ENCODE results near the gene NRIP1.

The NRIP1 gene

GRCh38 chr21:15095326-15095725 lies 30.5 kb upstream of the NRIP1 start:
- H3K79me1 ChIP-seq (replicated peaks; ENCODE audit: low read length, poor library complexity, severe bottlenecking), result no peaks in the 10 kb centered on the region
- no peak for DNase-seq
- no peak overlapping the region for H3K4me3 ChIP-seq (ENCODE audit: insufficient read depth in 1 of 2, low read depth in 1 of 2, low read length in 2 of 2)
- H2BK12ac ChIP-seq (ENCODE audit: low read length in 2 of 2), result no peak overlapping the region
- H2AK5ac ChIP-seq (ENCODE audit: low read length, severe bottlenecking), result no peak overlapping the region
- no peak overlapping the region for H2BK5ac ChIP-seq (ENCODE audit: low read depth, low read length, poor library complexity, severe bottlenecking)
- no peak overlapping the region for H3K4ac ChIP-seq (ENCODE audit: low read depth in 1 of 2, low read length in 2 of 2)
- H2AFZ ChIP-seq (ENCODE audit: low read depth, low read length), result no peak overlapping the region
- no peak overlapping the region for H3K27ac ChIP-seq (ENCODE audit: low read length, poor library complexity, severe bottlenecking)
- no peak overlapping the region for H3K9ac ChIP-seq (ENCODE audit: low read length)
- no peaks in the 10 kb centered on the region for H3K9me3 ChIP-seq (ENCODE audit: control insufficient read depth, low read length)
- H3K36me3 ChIP-seq (ENCODE audit: control insufficient read depth in 1 of 2, insufficient read depth in 2 of 2, low read depth in 1 of 2, low read length in 2 of 2), result no peaks in the 10 kb centered on the region
- H3K27me3 ChIP-seq (ENCODE audit: control insufficient read depth in 1 of 2, insufficient read depth in 1 of 2, low read length in 2 of 2), result no peaks in the 10 kb centered on the region
- H4K91ac ChIP-seq (ENCODE audit: low read length), result no peak overlapping the region
- no peak overlapping the region for H3K4me2 ChIP-seq (ENCODE audit: low read length, poor library complexity, severe bottlenecking)
- WGBS, result 44% methylated on average over 1 of the region's 1 CpG
- no peak overlapping the region for H4K8ac ChIP-seq (ENCODE audit: low read length)
- no peak overlapping the region for H3K23ac ChIP-seq (ENCODE audit: low read length in 2 of 2)
- no peak overlapping the region for H2BK15ac ChIP-seq (ENCODE audit: low read depth, poor library complexity, severe bottlenecking)
- no peak overlapping the region for H3K14ac ChIP-seq (ENCODE audit: low read length in 2 of 2)
- H3K18ac ChIP-seq (ENCODE audit: low read depth in 1 of 2, low read length in 2 of 2), result no peak overlapping the region
- no peaks in the 10 kb centered on the region for H3K4me1 ChIP-seq (ENCODE audit: control insufficient read depth, insufficient read depth, low read depth, low read length)
- no peak overlapping the region for H2BK120ac ChIP-seq (ENCODE audit: low read depth, low read length)

DNA sequence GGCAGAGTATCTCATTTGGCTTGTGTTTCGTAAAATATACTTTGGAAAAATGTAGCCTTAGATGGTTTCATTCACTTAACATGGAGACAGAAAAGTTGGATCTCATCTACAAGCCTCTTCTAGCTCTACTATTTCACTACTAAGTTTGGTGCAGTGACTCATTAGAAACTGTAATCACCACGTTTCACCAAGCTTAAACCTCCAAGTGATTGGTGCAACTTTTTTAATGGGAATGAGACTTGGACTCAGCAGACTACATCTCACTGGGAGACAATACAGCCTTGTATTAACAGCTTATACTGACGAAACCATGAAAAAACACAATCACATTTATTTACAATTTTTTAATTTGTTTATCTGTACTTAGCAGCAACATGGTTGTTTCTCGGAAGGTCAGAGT lies 29.9 kb upstream of the NRIP1 start:
- H2AK5ac ChIP-seq (ENCODE audit: low read length, severe bottlenecking), result no peak overlapping the region
- H4K91ac ChIP-seq (ENCODE audit: low read length), result no peak overlapping the region
- H2AFZ ChIP-seq (ENCODE audit: low read depth, low read length), result no peak overlapping the region
- H3K4ac ChIP-seq (ENCODE audit: low read depth in 1 of 2, low read length in 2 of 2), result no peak overlapping the region
- no peaks in the 10 kb centered on the region for H3K36me3 ChIP-seq (ENCODE audit: control insufficient read depth in 1 of 2, insufficient read depth in 2 of 2, low read depth in 1 of 2, low read length in 2 of 2)
- H3K4me3 ChIP-seq (ENCODE audit: insufficient read depth in 1 of 2, low read depth in 1 of 2, low read length in 2 of 2), result no peak overlapping the region
- no peak for DNase-seq
- no peaks in the 10 kb centered on the region for H3K27me3 ChIP-seq (ENCODE audit: control insufficient read depth in 1 of 2, insufficient read depth in 1 of 2, low read length in 2 of 2)
- H3K79me1 ChIP-seq (replicated peaks; ENCODE audit: low read length, poor library complexity, severe bottlenecking), result no peaks in the 10 kb centered on the region
- H3K14ac ChIP-seq (ENCODE audit: low read length in 2 of 2), result no peak overlapping the region
- no peak overlapping the region for H3K18ac ChIP-seq (ENCODE audit: low read depth in 1 of 2, low read length in 2 of 2)
- H2BK15ac ChIP-seq (ENCODE audit: low read depth, poor library complexity, severe bottlenecking), result no peak overlapping the region
- H3K4me1 ChIP-seq (ENCODE audit: control insufficient read depth, insufficient read depth, low read depth, low read length), result no peaks in the 10 kb centered on the region
- H3K23ac ChIP-seq (ENCODE audit: low read length in 2 of 2), result no peak overlapping the region
- no peak overlapping the region for H2BK120ac ChIP-seq (ENCODE audit: low read depth, low read length)
- H2BK12ac ChIP-seq (ENCODE audit: low read length in 2 of 2), result no peak overlapping the region
- WGBS, result 87% methylated on average over 2 of the region's 4 CpGs
- H4K8ac ChIP-seq (ENCODE audit: low read length), result no peak overlapping the region
- no peak overlapping the region for H3K9ac ChIP-seq (ENCODE audit: low read length)
- H3K27ac ChIP-seq (ENCODE audit: low read length, poor library complexity, severe bottlenecking), result no peak overlapping the region
- H2BK5ac ChIP-seq (ENCODE audit: low read depth, low read length, poor library complexity, severe bottlenecking), result no peak overlapping the region
- no peaks in the 10 kb centered on the region for H3K9me3 ChIP-seq (ENCODE audit: control insufficient read depth, low read length)
- no peak overlapping the region for H3K4me2 ChIP-seq (ENCODE audit: low read length, poor library complexity, severe bottlenecking)

DNA sequence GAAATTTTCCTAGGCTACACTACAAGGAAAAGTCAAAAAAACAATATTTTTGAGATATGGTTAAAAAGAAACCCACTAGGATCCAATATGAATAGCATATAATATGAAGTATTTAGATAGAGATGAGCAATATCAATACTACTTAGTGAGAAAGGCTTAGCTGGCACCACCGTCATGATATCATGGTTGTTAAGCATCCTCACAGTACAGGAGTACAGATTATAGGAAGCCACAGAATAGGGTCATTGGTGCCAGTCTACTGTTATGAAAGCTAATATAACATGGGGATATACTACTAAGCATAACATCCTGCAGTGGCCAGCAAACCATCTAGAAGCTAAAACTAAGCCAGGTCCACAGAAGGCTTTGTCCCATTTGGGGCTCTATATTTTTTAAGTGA lies 28.4 kb upstream of the NRIP1 start:
- H3K27me3 ChIP-seq (ENCODE audit: control insufficient read depth in 1 of 2, insufficient read depth in 1 of 2, low read length in 2 of 2), result no peaks in the 10 kb centered on the region
- no peak overlapping the region for H4K91ac ChIP-seq (ENCODE audit: low read length)
- H3K9ac ChIP-seq (ENCODE audit: low read length), result no peak overlapping the region
- no peaks in the 10 kb centered on the region for H3K79me1 ChIP-seq (replicated peaks; ENCODE audit: low read length, poor library complexity, severe bottlenecking)
- no peak overlapping the region for H3K14ac ChIP-seq (ENCODE audit: low read length in 2 of 2)
- H2BK12ac ChIP-seq (ENCODE audit: low read length in 2 of 2), result no peak overlapping the region
- H4K8ac ChIP-seq (ENCODE audit: low read length), result no peak overlapping the region
- no peak overlapping the region for H3K4me3 ChIP-seq (ENCODE audit: insufficient read depth in 1 of 2, low read depth in 1 of 2, low read length in 2 of 2)
- H2AFZ ChIP-seq (ENCODE audit: low read depth, low read length), result no peak overlapping the region
- no peaks in the 10 kb centered on the region for H3K9me3 ChIP-seq (ENCODE audit: control insufficient read depth, low read length)
- H3K4me2 ChIP-seq (ENCODE audit: low read length, poor library complexity, severe bottlenecking), result no peak overlapping the region
- H3K27ac ChIP-seq (ENCODE audit: low read length, poor library complexity, severe bottlenecking), result no peak overlapping the region
- no peak overlapping the region for H2BK5ac ChIP-seq (ENCODE audit: low read depth, low read length, poor library complexity, severe bottlenecking)
- H3K36me3 ChIP-seq (ENCODE audit: control insufficient read depth in 1 of 2, insufficient read depth in 2 of 2, low read depth in 1 of 2, low read length in 2 of 2), result no peaks in the 10 kb centered on the region
- H3K18ac ChIP-seq (ENCODE audit: low read depth in 1 of 2, low read length in 2 of 2), result no peak overlapping the region
- no peak overlapping the region for H3K23ac ChIP-seq (ENCODE audit: low read length in 2 of 2)
- H2AK5ac ChIP-seq (ENCODE audit: low read length, severe bottlenecking), result no peak overlapping the region
- DNase-seq, result no peak
- no peak overlapping the region for H2BK120ac ChIP-seq (ENCODE audit: low read depth, low read length)
- H3K4me1 ChIP-seq (ENCODE audit: control insufficient read depth, insufficient read depth, low read depth, low read length), result no peaks in the 10 kb centered on the region
- H2BK15ac ChIP-seq (ENCODE audit: low read depth, poor library complexity, severe bottlenecking), result no peak overlapping the region
- no peak overlapping the region for H3K4ac ChIP-seq (ENCODE audit: low read depth in 1 of 2, low read length in 2 of 2)
- no CpG with 5 or more reads among the region's 1 CpG for WGBS

GRCh38 chr21:15092745-15093144 lies 27.9 kb upstream of the NRIP1 start:
- no peak overlapping the region for H2AFZ ChIP-seq (ENCODE audit: low read depth, low read length)
- no peak overlapping the region for H3K27ac ChIP-seq (ENCODE audit: low read length, poor library complexity, severe bottlenecking)
- DNase-seq, result no peak
- no peak overlapping the region for H2BK120ac ChIP-seq (ENCODE audit: low read depth, low read length)
- H4K8ac ChIP-seq (ENCODE audit: low read length), result no peak overlapping the region
- no peak overlapping the region for H3K18ac ChIP-seq (ENCODE audit: low read depth in 1 of 2, low read length in 2 of 2)
- no peak overlapping the region for H3K4ac ChIP-seq (ENCODE audit: low read depth in 1 of 2, low read length in 2 of 2)
- H3K27me3 ChIP-seq (ENCODE audit: control insufficient read depth in 1 of 2, insufficient read depth in 1 of 2, low read length in 2 of 2), result no peaks in the 10 kb centered on the region
- no peak overlapping the region for H2BK5ac ChIP-seq (ENCODE audit: low read depth, low read length, poor library complexity, severe bottlenecking)
- no peak overlapping the region for H2BK15ac ChIP-seq (ENCODE audit: low read depth, poor library complexity, severe bottlenecking)
- H3K4me2 ChIP-seq (ENCODE audit: low read length, poor library complexity, severe bottlenecking), result no peak overlapping the region
- no peak overlapping the region for H2AK5ac ChIP-seq (ENCODE audit: low read length, severe bottlenecking)
- H3K9me3 ChIP-seq (ENCODE audit: control insufficient read depth, low read length), result no peaks in the 10 kb centered on the region
- no peaks in the 10 kb centered on the region for H3K4me1 ChIP-seq (ENCODE audit: control insufficient read depth, insufficient read depth, low read depth, low read length)
- no peak overlapping the region for H3K4me3 ChIP-seq (ENCODE audit: insufficient read depth in 1 of 2, low read depth in 1 of 2, low read length in 2 of 2)
- no peak overlapping the region for H4K91ac ChIP-seq (ENCODE audit: low read length)
- H3K79me1 ChIP-seq (replicated peaks; ENCODE audit: low read length, poor library complexity, severe bottlenecking), result no peaks in the 10 kb centered on the region
- H3K36me3 ChIP-seq (ENCODE audit: control insufficient read depth in 1 of 2, insufficient read depth in 2 of 2, low read depth in 1 of 2, low read length in 2 of 2), result no peaks in the 10 kb centered on the region
- no peak overlapping the region for H3K23ac ChIP-seq (ENCODE audit: low read length in 2 of 2)
- no peak overlapping the region for H3K14ac ChIP-seq (ENCODE audit: low read length in 2 of 2)
- no peak overlapping the region for H2BK12ac ChIP-seq (ENCODE audit: low read length in 2 of 2)
- no CpG with 5 or more reads among the region's 2 CpGs for WGBS
- H3K9ac ChIP-seq (ENCODE audit: low read length), result no peak overlapping the region

All from mesenchymal stem cell (in vitro differentiated cells and primary cell).